T follicular helper cell (primary cell): ENCODE measurements around the gene FBH1.
"Not testable (repeated sequence)": the region's sequence is repeated elsewhere in the genome, so short reads cannot be mapped to it uniquely, and the experiment has no call there.

Source experiments
- DNase-seq: peaks from one replicate; pipeline ENCODE4 v3.0.0-alpha.2; 2020; ENCODE audit warnings: low read depth

The FBH1 gene

GRCh38 chr10:5960070-5960972 is 70.3 kb downstream of the FBH1 start:
- no peak for DNase-seq

GRCh38 chr10:5960973-5961275 is 70.9 kb downstream of the FBH1 start:
- DNase-seq = not testable (repeated sequence)

GRCh38 chr10:5961405-5962100 is 71.5 kb downstream of the FBH1 start:
- no peak for DNase-seq

- not testable (repeated sequence) for DNase-seq
Observed at GRCh38 chr10:5962358-5962940, 72.4 kb downstream of the FBH1 start.

GRCh38 chr10:5963071-5963470 is 73.0 kb downstream of the FBH1 start:
- DNase-seq = no peak

GRCh38 chr10:5963591-5963990 is 73.5 kb downstream of the FBH1 start:
- DNase-seq = no peak

GRCh38 chr10:5964736-5965135 is 74.7 kb downstream of the FBH1 start:
- no peak for DNase-seq

GRCh38 chr10:5965266-5965665 is 75.2 kb downstream of the FBH1 start:
- no peak for DNase-seq

GRCh38 chr10:5968037-5968680 is 78.1 kb downstream of the FBH1 start:
- DNase-seq = no peak

- no peak for DNase-seq
Observed at GRCh38 chr10:5968681-5969453, 78.8 kb downstream of the FBH1 start.

- DNase-seq = no peak
Observed at GRCh38 chr10:5970066-5970465, 80.0 kb downstream of the FBH1 start.

GRCh38 chr10:5970527-5970926 is 80.5 kb downstream of the FBH1 start:
- DNase-seq = no peak

GRCh38 chr10:5971315-5971832 is 81.3 kb downstream of the FBH1 start:
- DNase-seq = no peak

- no peak for DNase-seq
Observed at GRCh38 chr10:5971886-5972285, 81.8 kb downstream of the FBH1 start.

GRCh38 chr10:5973069-5973468 is 83.0 kb downstream of the FBH1 start:
- no peak for DNase-seq

- no peak for DNase-seq
Observed at GRCh38 chr10:5975641-5976473, 85.8 kb downstream of the FBH1 start.

- no peak for DNase-seq
Observed at GRCh38 chr10:5976512-5977470, 86.7 kb downstream of the FBH1 start.

GRCh38 chr10:5977471-5978229 is 87.6 kb downstream of the FBH1 start, which contains the start of gene IL15RA:
Gene IL15RA, minus strand, starts transcription at chr10:5977543. Its CDS starts 51 bp downstream, at chr10:5977492.
- DNase-seq = peak; percentile 74

GRCh38 chr10:5978230-5978489 is 88.1 kb downstream of the FBH1 start:
- no peak for DNase-seq
